Kidney epithelial cell (primary cell): Measurements from ENCODE around the gene ZBTB16. TPM values are rescaled to one million over a fixed set of nuclear protein-coding genes. Genes with fewer than 3 reads are reported as not detected.

Experiments
- DNase-seq: peaks from one replicate; pipeline ENCODE4 v3.0.0-alpha.2; 2010; ENCODE audit warnings: low read depth
- H3K27me3 ChIP-seq: 2 replicates; pipeline ENCODE4 v1.6.0; 2011; ENCODE audit warnings: low read length; ENCODE audit not compliant: control insufficient read depth, insufficient read depth
- H3K36me3 ChIP-seq: 2 replicates; pipeline ENCODE4 v1.5.1; 2011; ENCODE audit warnings: low read length; ENCODE audit not compliant: control insufficient read depth, insufficient read depth
- H3K4me3 ChIP-seq: 2 replicates; pipeline ENCODE4 v1.5.1; 2011; ENCODE audit warnings: low read depth, mild to moderate bottlenecking, control low read depth, low read length
- CTCF ChIP-seq: IDR thresholded peaks from 2 replicates; pipeline ENCODE4 v1.5.1; 2011; ENCODE audit warnings: mild to moderate bottlenecking, moderate library complexity, low read length, control low read depth, inconsistent platforms; ENCODE audit not compliant: insufficient read depth, poor library complexity, severe bottlenecking
- total RNA-seq: library from RNA; depleted of rRNA; stranded (reverse); fragments of >200 nt; gene quantifications from 2 replicates; pipeline ENCODE4 v1.2.3, GENCODE V29; 2015

ZBTB16 gene
- total RNA-seq, 1 donor from 2014 or later, result 0.08 TPM

DNA sequence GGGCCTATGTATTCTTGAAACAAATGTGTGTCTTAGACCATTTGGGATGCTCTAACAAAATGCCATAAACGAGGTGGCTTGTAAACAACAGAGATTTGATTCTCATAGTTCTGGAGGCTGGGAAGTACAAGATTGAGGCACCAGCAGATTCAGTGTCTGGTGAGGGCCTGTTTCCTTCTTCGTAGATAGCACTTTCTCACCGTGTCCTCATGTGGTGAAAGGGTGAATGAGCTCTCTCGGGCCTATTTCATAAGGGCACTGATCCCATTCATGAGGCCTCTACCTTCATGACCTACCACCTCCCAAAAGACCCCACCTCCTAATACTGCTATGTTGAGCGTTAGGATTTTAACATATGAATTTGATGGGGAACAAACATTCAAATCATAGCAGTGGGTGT, 230.3 kb downstream of the ZBTB16 start:
- Histone ChIP-seq H3K4me3 (no peak overlapping the region), H3K36me3 (no peaks in the 10 kb centered on the region), H3K27me3 (no peaks in the 10 kb centered on the region)
- no peak for TF ChIP-seq CTCF
- DNase-seq, result no peak

- H3K36me3 ChIP-seq, result no peaks in the 10 kb centered on the region
- H3K4me3 ChIP-seq, result no peak overlapping the region
- TF ChIP-seq CTCF, result no peak
- no peak for DNase-seq
- H3K27me3 ChIP-seq, result no peaks in the 10 kb centered on the region
These were observed 231.2 kb downstream of the ZBTB16 start for GRCh38 chr11:114290503-114291235.

DNA sequence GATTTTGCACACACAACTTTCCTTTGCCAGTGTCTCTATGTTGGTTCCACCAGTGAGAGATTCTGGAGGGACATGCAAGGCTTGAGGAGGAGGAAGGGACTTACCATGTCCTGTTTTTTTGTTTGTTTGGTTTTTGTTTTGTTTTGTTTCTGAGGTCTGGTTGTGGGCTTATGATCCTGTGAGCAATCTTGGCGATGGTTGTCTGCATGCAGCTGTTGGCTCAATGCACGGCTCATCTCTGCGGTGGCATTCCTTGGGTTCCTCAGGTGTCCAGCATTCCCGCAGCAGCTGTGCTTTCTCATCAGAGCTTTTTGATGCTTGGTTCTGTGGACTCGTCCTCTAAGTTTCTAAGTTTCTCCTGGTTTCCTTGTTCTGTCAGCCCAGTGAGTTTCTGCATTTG, 231.9 kb downstream of the ZBTB16 start:
- Histone ChIP-seq H3K4me3 (no peak overlapping the region), H3K36me3 (no peaks in the 10 kb centered on the region), H3K27me3 (no peaks in the 10 kb centered on the region)
- no peak for DNase-seq
- no peak for TF ChIP-seq CTCF

- no peak for TF ChIP-seq CTCF
- Histone ChIP-seq H3K36me3 (no peaks in the 10 kb centered on the region), H3K4me3 (no peak overlapping the region), H3K27me3 (no peaks in the 10 kb centered on the region)
- DNase-seq, result peak; percentile 84
These were observed 232.6 kb downstream of the ZBTB16 start for GRCh38 chr11:114291842-114292680.

- DNase-seq, result no peak
- TF ChIP-seq CTCF, result no peak
- H3K36me3 ChIP-seq, result peaks cover under 1% of the 10 kb centered on the region
- H3K4me3 ChIP-seq, result no peak overlapping the region
- no peaks in the 10 kb centered on the region for H3K27me3 ChIP-seq
These were observed 233.7 kb downstream of the ZBTB16 start for GRCh38 chr11:114293201-114293711.
